Transverse colon (tissue), 4 donors: ENCODE results near the gene TVP23C.

Experiments
- EP300 ChIP-seq: sonication (generic); formaldehyde crosslinking; IDR thresholded peaks from one replicate; pipeline ENCODE4 v1.6.1; 2017; ENCODE audit warnings: antibody characterized with exemption, low read depth
- POLR2A ChIP-seq: fragments of 450-650 bp; IDR thresholded peaks from one replicate; pipeline ENCODE4 v1.6.1; 2016; ENCODE audit warnings: antibody characterized with exemption, mild to moderate bottlenecking, moderate library complexity
- POLR2AphosphoS5 ChIP-seq, 3 donors: sonication (generic); formaldehyde crosslinking; IDR thresholded peaks; one replicate each; pipeline ENCODE4 v1.6.1; 2016; ENCODE audit warnings: antibody characterized with exemption in 3 of 3
- TF ChIP-seq, protein P1 (sequence below), 5 experiments: fragments of 200-600 bp in 3 of 5; fragments of 450-650 bp in 2 of 5; sonication (generic) in 3 of 5; IDR thresholded peaks; 1 replicate in 2 of 5; 2 replicates in 3 of 5; pipeline ENCODE4 v1.5.1; 2016 to 2017; ENCODE audit warnings: antibody characterized with exemption in 5 of 5, inconsistent platforms in 3 of 5, mild to moderate bottlenecking in 2 of 5, moderate library complexity in 1 of 5

DNA sequence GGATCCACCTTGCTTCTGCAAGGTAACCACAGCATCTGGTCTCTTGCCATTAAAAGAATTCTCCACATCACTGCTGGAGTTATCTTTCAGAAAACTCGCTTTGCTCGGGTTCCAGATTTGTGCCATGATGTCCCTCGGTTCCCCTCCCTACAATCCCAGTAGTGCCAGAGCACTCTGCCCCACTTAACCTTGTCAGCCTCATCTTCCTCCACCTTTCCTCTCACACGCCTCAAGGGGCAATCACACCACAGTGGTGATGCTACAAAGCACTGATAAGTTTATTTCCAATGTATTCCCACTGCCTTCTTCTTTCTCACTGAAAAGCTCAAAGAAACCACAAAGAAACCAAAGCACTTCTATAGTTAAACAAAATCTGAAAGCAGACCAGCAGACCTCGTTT lies 84.4 kb downstream of the TVP23C start:
- TF ChIP-seq, protein P1, sequence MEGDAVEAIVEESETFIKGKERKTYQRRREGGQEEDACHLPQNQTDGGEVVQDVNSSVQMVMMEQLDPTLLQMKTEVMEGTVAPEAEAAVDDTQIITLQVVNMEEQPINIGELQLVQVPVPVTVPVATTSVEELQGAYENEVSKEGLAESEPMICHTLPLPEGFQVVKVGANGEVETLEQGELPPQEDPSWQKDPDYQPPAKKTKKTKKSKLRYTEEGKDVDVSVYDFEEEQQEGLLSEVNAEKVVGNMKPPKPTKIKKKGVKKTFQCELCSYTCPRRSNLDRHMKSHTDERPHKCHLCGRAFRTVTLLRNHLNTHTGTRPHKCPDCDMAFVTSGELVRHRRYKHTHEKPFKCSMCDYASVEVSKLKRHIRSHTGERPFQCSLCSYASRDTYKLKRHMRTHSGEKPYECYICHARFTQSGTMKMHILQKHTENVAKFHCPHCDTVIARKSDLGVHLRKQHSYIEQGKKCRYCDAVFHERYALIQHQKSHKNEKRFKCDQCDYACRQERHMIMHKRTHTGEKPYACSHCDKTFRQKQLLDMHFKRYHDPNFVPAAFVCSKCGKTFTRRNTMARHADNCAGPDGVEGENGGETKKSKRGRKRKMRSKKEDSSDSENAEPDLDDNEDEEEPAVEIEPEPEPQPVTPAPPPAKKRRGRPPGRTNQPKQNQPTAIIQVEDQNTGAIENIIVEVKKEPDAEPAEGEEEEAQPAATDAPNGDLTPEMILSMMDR (IDR thresholded peaks at IDR 0.05) = no peak
- TF ChIP-seq POLR2AphosphoS5 (IDR thresholded peaks at IDR 0.05) (no peak), POLR2A (no peak), EP300 (no peak)
